Neutrophil (primary cell): ENCODE results near the gene TECTB.

ENCODE experiments used
- H3K27ac ChIP-seq: fragments of 200-600 bp; sonication (generic); 2 replicates; pipeline ENCODE4 v1.5.1; 2016; ENCODE audit warnings: mild to moderate bottlenecking, moderate library complexity
- H3K27me3 ChIP-seq: fragments of 200-600 bp; sonication (generic); 2 replicates; pipeline ENCODE4 v1.6.0; 2016; ENCODE audit warnings: mild to moderate bottlenecking
- H3K36me3 ChIP-seq: fragments of 200-600 bp; sonication (generic); 2 replicates; pipeline ENCODE4 v1.5.1; 2017
- H3K4me1 ChIP-seq, 2 experiments: fragments of 200-600 bp in 1 of 2; sonication (generic) in 1 of 2; 1 replicate in 1 of 2; 2 replicates in 1 of 2; pipeline versions ENCODE4 v1.5.1 to v1.6.1; 2013 to 2016; ENCODE audit warnings: low read depth in 1 of 2, low read length in 1 of 2, mild to moderate bottlenecking in 1 of 2, moderate library complexity in 1 of 2; ENCODE audit not compliant: control insufficient read depth in 1 of 2, insufficient read depth in 1 of 2
- H3K4me3 ChIP-seq, 2 experiments: fragments of 200-600 bp in 1 of 2; sonication (generic) in 1 of 2; 1 replicate in 1 of 2; 2 replicates in 1 of 2; pipeline ENCODE4 v1.5.1; 2013 to 2016; ENCODE audit warnings: low read depth in 1 of 2, low read length in 1 of 2, mild to moderate bottlenecking in 1 of 2, moderate library complexity in 1 of 2
- H3K9me3 ChIP-seq: fragments of 200-600 bp; sonication (generic); 2 replicates; pipeline ENCODE4 v1.5.1; 2016
- TF ChIP-seq, protein P1 (sequence below): fragments of 200-600 bp; sonication (generic); IDR thresholded peaks from 2 replicates; pipeline ENCODE4 v1.5.1; 2016; ENCODE audit warnings: antibody characterized with exemption

TECTB gene

DNA sequence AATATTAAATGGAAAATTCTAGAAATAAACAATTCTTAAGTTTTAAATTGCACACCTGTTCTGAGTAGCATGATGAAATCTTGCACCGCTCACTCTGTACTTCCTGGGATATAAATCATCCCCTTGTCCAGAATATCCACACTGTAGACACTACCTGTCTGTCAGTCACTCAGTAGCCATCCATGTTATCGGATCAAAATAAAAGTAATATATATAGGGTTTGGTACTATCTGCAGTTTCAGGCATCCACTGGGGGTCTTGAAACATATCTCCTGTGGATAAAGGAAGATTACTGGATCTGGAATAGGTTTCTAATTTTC lies 6.8 kb downstream of the TECTB start:
- Histone ChIP-seq H3K27me3 (peaks cover 26% of the 10 kb centered on the region), H3K27ac (no peak overlapping the region), H3K9me3 (no peaks in the 10 kb centered on the region), H3K4me1 (no peaks in the 10 kb centered on the region), H3K4me3 (no peak overlapping the region), H3K36me3 (no peaks in the 10 kb centered on the region)
- TF ChIP-seq, protein P1, sequence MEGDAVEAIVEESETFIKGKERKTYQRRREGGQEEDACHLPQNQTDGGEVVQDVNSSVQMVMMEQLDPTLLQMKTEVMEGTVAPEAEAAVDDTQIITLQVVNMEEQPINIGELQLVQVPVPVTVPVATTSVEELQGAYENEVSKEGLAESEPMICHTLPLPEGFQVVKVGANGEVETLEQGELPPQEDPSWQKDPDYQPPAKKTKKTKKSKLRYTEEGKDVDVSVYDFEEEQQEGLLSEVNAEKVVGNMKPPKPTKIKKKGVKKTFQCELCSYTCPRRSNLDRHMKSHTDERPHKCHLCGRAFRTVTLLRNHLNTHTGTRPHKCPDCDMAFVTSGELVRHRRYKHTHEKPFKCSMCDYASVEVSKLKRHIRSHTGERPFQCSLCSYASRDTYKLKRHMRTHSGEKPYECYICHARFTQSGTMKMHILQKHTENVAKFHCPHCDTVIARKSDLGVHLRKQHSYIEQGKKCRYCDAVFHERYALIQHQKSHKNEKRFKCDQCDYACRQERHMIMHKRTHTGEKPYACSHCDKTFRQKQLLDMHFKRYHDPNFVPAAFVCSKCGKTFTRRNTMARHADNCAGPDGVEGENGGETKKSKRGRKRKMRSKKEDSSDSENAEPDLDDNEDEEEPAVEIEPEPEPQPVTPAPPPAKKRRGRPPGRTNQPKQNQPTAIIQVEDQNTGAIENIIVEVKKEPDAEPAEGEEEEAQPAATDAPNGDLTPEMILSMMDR: no peak

DNA sequence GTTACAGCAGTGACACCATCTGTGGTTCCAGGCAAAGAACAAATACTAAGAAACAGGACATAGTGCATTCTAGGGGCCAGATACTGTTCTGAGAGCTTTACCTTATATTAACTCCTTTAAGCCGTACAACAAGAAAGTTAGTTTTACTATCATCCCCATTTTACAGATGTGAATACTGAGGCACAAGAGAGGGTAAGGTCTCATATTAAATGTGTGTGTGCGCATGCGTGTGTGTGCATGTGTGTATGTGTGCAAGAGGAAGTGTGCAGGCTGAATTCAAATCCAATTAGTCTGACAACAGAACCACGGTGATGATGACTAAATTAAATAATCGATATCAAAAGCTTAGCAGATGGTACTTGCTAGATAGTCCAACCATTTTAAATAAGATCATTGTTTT lies 11.0 kb downstream of the TECTB start:
- H3K4me1 ChIP-seq: no peaks in the 10 kb centered on the region
- H3K27ac ChIP-seq: no peak overlapping the region
- H3K27me3 ChIP-seq: peaks cover 40% of the 10 kb centered on the region
- no peaks in the 10 kb centered on the region for H3K36me3 ChIP-seq
- no peaks in the 10 kb centered on the region for H3K9me3 ChIP-seq
- TF ChIP-seq, protein P1: no peak
- H3K4me3 ChIP-seq: no peak overlapping the region

DNA sequence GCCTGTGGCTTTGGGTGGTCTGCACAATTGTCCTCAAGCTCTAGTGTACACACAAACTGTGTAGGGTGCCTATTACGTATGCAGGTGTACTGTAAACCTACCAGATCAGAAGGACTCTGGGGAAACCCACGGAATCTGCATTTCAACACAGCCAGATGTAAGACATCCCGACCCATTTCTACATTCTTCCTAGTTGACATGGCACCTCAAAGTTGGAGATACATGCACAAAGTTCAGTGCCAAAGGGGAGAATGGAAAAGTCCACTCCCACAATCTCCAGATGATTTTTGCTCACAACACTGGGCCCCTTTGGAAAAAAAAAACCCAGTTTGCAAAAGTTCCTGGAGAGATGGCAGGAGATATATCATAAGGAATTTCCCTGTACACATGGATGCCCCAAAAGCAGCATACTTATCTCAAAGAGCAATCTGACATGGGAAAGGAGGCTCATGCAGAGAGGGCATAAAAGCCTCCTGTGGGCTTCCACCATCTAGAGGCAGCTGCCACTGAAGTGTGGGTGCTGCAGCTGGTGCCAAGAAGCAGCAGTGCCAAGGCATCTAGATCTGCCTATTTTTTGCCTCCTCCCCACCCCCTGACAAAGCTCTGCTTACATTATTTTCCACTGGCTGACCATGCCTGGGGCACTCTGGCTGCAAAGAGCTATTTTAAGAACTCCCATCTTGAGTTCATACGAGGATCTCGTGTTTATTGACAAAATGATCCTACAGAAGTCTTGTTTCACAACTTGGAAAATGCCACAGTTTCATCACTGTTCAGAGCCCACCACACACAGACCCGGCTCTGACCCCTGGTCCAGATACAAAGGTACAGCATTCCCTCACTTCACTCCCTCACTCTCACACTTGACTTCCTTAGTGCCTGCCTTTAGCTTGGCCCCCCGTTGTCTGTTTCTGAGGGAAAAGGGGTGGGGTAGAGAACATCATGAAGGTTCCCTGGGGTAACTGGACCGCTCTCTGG lies 12.9 kb downstream of the TECTB start:
- no peaks in the 10 kb centered on the region for H3K9me3 ChIP-seq
- TF ChIP-seq, protein P1: no peak
- H3K27ac ChIP-seq: no peak overlapping the region
- H3K4me3 ChIP-seq: no peak overlapping the region
- H3K27me3 ChIP-seq: peaks cover 36% of the 10 kb centered on the region
- H3K4me1 ChIP-seq: no peaks in the 10 kb centered on the region
- H3K36me3 ChIP-seq: no peaks in the 10 kb centered on the region

DNA sequence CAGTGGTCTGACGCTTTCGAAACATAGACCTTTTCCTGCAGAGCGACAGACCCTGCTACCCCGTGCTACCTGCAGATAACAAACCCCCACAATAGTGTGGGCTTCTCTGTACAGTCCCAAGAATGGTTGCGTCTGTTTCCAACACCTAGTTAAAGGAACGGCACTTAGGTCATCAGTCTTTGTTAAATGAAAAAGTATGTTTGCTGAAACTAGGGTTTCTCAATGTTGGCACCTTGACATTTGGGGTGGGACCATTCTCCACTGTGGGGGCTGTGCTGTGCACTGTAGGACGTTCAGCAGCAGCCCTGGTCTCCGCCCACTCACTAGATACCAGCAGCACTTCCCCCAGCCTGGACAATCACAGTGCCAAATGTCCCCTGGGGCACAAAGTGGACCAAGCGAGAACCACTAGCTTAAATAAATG lies 13.7 kb downstream of the TECTB start:
- Histone ChIP-seq H3K27ac (no peak overlapping the region), H3K9me3 (no peaks in the 10 kb centered on the region), H3K36me3 (no peaks in the 10 kb centered on the region), H3K4me1 (no peaks in the 10 kb centered on the region), H3K4me3 (no peak overlapping the region), H3K27me3 (peaks cover 35% of the 10 kb centered on the region)
- TF ChIP-seq, protein P1: no peak

DNA sequence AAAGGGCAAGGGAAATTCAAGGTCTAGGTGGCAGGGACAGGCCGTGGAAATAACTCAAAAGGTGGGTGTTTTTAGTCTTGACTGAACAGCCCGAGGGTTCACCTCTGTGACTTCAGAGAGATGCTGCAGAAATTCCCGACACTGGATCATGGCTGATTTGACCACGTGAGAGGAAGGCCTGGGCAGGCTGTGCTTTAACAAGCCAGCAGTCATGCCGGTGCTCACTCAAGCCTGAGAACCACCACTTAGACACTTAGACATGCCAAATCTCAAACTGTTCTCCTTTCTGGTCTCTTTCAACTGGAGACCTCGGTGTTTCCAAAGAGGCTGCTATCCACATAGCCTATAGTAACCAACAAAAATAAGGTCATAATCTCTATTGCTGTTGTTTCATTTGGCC lies 15.4 kb downstream of the TECTB start:
- H3K4me1 ChIP-seq: no peaks in the 10 kb centered on the region
- H3K9me3 ChIP-seq: no peaks in the 10 kb centered on the region
- peaks cover 34% of the 10 kb centered on the region for H3K27me3 ChIP-seq
- TF ChIP-seq, protein P1: no peak
- no peak overlapping the region for H3K4me3 ChIP-seq
- H3K36me3 ChIP-seq: no peaks in the 10 kb centered on the region
- H3K27ac ChIP-seq: no peak overlapping the region
